ELF-1 (cell line): ENCODE results near the gene TMEM235.
A peak's percentile ranks its signal among the peaks of the same experiment; 100 is the strongest.

Source experiments
- DNase-seq: peaks from one replicate; pipeline ENCODE4 v3.0.0-alpha.2; 2016; ENCODE audit warnings: low read depth, low spot score

TMEM235 gene

GRCh38 chr17:78255029-78255656 lies 23.7 kb downstream of the TMEM235 start:
- DNase-seq: no peak

GRCh38 chr17:78255953-78256706 lies 24.7 kb downstream of the TMEM235 start:
- DNase-seq: no peak

GRCh38 chr17:78256707-78257591 lies 25.5 kb downstream of the TMEM235 start:
- peak; percentile 86 for DNase-seq

- DNase-seq: no peak
Measured at GRCh38 chr17:78257810-78258322, 26.4 kb downstream of the TMEM235 start.

- DNase-seq: peak; percentile 73
Measured at GRCh38 chr17:78258323-78259191, 27.1 kb downstream of the TMEM235 start.

GRCh38 chr17:78259192-78259554 lies 27.7 kb downstream of the TMEM235 start:
- DNase-seq: no peak

GRCh38 chr17:78263063-78263735 lies 31.8 kb downstream of the TMEM235 start:
- peak; percentile 60 for DNase-seq

- DNase-seq: no peak
Measured at GRCh38 chr17:78263736-78264340, 32.4 kb downstream of the TMEM235 start.

- no peak for DNase-seq
Measured at GRCh38 chr17:78264590-78264989, 33.2 kb downstream of the TMEM235 start.

GRCh38 chr17:78265121-78265520 lies 33.7 kb downstream of the TMEM235 start:
- DNase-seq: no peak

GRCh38 chr17:78266231-78266631 lies 34.8 kb downstream of the TMEM235 start:
- DNase-seq: no peak

- DNase-seq: no peak
Measured at GRCh38 chr17:78266771-78267170, 35.3 kb downstream of the TMEM235 start.

GRCh38 chr17:78267253-78268073 lies 36.0 kb downstream of the TMEM235 start:
- no peak for DNase-seq

GRCh38 chr17:78268191-78268874 lies 36.9 kb downstream of the TMEM235 start:
- no peak for DNase-seq

GRCh38 chr17:78268951-78269905 lies 37.8 kb downstream of the TMEM235 start:
- DNase-seq: peak; percentile 64

GRCh38 chr17:78269955-78270381 lies 38.5 kb downstream of the TMEM235 start:
- DNase-seq: no peak

- DNase-seq: peak; percentile 51
Measured at GRCh38 chr17:78271419-78272170, 40.2 kb downstream of the TMEM235 start.
